Measurements from ENCODE around the gene NPAT. TPM values are rescaled to one million over a fixed set of nuclear protein-coding genes. Genes with fewer than 3 reads are reported as not detected.

NPAT gene
- total and polyA plus RNA-seq, 10 of the 15 experiments (the other 5 are each of a cell fraction or from before 2014, with no cell fraction given): 7.5 to 32.8 (median 20.1) TPM

DNA sequence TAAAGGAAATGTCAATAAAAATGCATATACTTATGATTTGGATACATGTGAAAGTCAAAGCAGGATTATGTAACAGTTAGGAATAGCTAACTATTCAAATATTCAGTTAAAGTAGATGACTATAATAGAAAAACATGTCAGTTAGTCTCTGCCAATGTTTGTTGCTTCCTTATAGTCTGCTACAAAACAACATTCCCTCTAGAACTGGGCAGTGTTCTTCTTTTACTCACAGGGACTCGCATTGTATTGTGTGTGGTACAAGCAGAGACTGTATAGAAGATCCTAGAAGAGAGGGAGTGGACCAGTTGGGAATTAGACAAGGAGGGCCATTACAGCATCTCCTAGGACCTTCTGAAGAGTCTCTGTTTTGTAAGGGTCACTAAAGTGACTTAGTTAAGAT is 90.4 kb downstream of the NPAT start:
- no peak overlapping the region for H3K27ac ChIP-seq (ENCODE audit: control insufficient read depth, insufficient read depth)
- H3K4me1 ChIP-seq (ENCODE audit: control insufficient read depth, insufficient read depth, low read length): no peaks in the 10 kb centered on the region
- DNase-seq (ENCODE audit: low read depth, low spot score) (no peak), ATAC-seq (no peak), FAIRE-seq (no peak)
- no peaks in the 10 kb centered on the region for H4K20me1 ChIP-seq (ENCODE audit: control insufficient read depth, insufficient read depth)
- 100% methylated on average over 1 of the region's 1 CpG for WGBS (ENCODE audit: insufficient coverage, insufficient replicate concordance, low lambda C conversion rate, missing lambda C conversion rate)
- no peak overlapping the region for H2AFZ ChIP-seq (ENCODE audit: control insufficient read depth, low read depth, low read length)
- no TSS peak for BruUV-seq (replicated peaks)
- H3K36me3 ChIP-seq (ENCODE audit: control insufficient read depth in 2 of 2, insufficient read depth in 2 of 2, low read length in 1 of 2): peaks cover 0 to 2% of the 10 kb centered on the region in 2 experiments; a peak in 3 of 4 replicates
- H3K4me2 ChIP-seq (ENCODE audit: control insufficient read depth, insufficient read depth): no peak overlapping the region
- in situ Hi-C loops (cut with MboI) (no loop called here), intact Hi-C loops (cut with micrococcal nuclease; ENCODE audit: unreplicated experiment) (no loop called here)
- H3K4me3 ChIP-seq: no peak overlapping the region
- no peaks in the 10 kb centered on the region for H3K27me3 ChIP-seq (replicated peaks in 1 of 2; ENCODE audit: control insufficient read depth in 2 of 2, insufficient read depth in 2 of 2, low read length in 1 of 2)
- no peaks in the 10 kb centered on the region; the same call in 1 of the 2 replicates for H3K79me2 ChIP-seq (ENCODE audit: control insufficient read depth, insufficient read depth, low read length)
- ChIA-PET SMC1A (ENCODE audit: uncharacterized antibody, unreplicated experiment) (interaction anchor here (1.3 kb wide), 1 partner anchor 82 kb away, joined by 3 read pairs; no protein-coding TSS in a partner anchor), POLR2A (interaction anchor here (0.6 kb wide), 2 partner anchors 92 to 838 kb away, joined by 4 to 9 read pairs; no protein-coding TSS in a partner anchor), RAD21 (ENCODE audit: unreplicated experiment) (no interaction called here), CTCF (no interaction called here)
- TF ChIP-seq, protein P1, sequence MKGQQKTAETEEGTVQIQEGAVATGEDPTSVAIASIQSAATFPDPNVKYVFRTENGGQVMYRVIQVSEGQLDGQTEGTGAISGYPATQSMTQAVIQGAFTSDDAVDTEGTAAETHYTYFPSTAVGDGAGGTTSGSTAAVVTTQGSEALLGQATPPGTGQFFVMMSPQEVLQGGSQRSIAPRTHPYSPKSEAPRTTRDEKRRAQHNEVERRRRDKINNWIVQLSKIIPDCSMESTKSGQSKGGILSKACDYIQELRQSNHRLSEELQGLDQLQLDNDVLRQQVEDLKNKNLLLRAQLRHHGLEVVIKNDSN (IDR thresholded peaks at IDR 0.05; ENCODE audit: borderline replicate concordance, extremely low read length, insufficient read depth, low read depth, low read length): no peak
- no peak for TF ChIP-seq STAT3 (IDR thresholded peaks at IDR 0.05; ENCODE audit: low read depth, low read length)
- no peak for TF ChIP-seq CEBPB (IDR thresholded peaks at IDR 0.05; ENCODE audit: borderline replicate concordance in 1 of 2, low read depth in 2 of 2, low read length in 2 of 2)
- TF ChIP-seq, protein P2, sequence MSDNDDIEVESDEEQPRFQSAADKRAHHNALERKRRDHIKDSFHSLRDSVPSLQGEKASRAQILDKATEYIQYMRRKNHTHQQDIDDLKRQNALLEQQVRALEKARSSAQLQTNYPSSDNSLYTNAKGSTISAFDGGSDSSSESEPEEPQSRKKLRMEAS (IDR thresholded peaks at IDR 0.05; ENCODE audit: low read depth, low read length): no peak
- TF ChIP-seq, protein P3, sequence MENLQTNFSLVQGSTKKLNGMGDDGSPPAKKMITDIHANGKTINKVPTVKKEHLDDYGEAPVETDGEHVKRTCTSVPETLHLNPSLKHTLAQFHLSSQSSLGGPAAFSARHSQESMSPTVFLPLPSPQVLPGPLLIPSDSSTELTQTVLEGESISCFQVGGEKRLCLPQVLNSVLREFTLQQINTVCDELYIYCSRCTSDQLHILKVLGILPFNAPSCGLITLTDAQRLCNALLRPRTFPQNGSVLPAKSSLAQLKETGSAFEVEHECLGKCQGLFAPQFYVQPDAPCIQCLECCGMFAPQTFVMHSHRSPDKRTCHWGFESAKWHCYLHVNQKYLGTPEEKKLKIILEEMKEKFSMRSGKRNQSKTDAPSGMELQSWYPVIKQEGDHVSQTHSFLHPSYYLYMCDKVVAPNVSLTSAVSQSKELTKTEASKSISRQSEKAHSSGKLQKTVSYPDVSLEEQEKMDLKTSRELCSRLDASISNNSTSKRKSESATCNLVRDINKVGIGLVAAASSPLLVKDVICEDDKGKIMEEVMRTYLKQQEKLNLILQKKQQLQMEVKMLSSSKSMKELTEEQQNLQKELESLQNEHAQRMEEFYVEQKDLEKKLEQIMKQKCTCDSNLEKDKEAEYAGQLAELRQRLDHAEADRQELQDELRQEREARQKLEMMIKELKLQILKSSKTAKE (IDR thresholded peaks at IDR 0.05; ENCODE audit: low read depth, poor library complexity, severe bottlenecking): no peak
- no peak for TF ChIP-seq NRF1 (conservative IDR thresholded peaks at IDR 0.05; ENCODE audit: low read depth, low read length)
- no peak for TF ChIP-seq BRCA1 (IDR thresholded peaks at IDR 0.05; ENCODE audit: low read depth, low read length)
- no peaks in the 10 kb centered on the region for H3K9me3 ChIP-seq (replicated peaks; ENCODE audit: control insufficient read depth, insufficient read depth, low read length)
- no peak overlapping the region for H3K9ac ChIP-seq (ENCODE audit: control insufficient read depth, insufficient read depth, low read length)
